ENCODE results near the gene FAM184B.
"Not testable (repeated sequence)": the region's sequence is repeated elsewhere in the genome, so short reads cannot be mapped to it uniquely, and the experiment has no call there.

The FAM184B gene

GRCh38 chr4:17690135-17690534 lies 91.3 kb downstream of the FAM184B start:
- in situ Hi-C loops (cut with HindIII; ENCODE audit: low sequenced_read_pairs), result no loop called here

- in situ Hi-C loops (cut with HindIII; ENCODE audit: low sequenced_read_pairs), result no loop called here
These were observed 93.4 kb downstream of the FAM184B start for GRCh38 chr4:17688011-17688441.

- in situ Hi-C loops (cut with HindIII; ENCODE audit: low sequenced_read_pairs), result no loop called here
These were observed 94.1 kb downstream of the FAM184B start for GRCh38 chr4:17687237-17687857.

- in situ Hi-C loops (cut with HindIII; ENCODE audit: low sequenced_read_pairs), result not testable (repeated sequence)
These were observed 96.8 kb downstream of the FAM184B start for GRCh38 chr4:17684648-17685047.

- in situ Hi-C loops (cut with HindIII; ENCODE audit: low sequenced_read_pairs), result no loop called here
These were observed 99.2 kb downstream of the FAM184B start for GRCh38 chr4:17682222-17682566.

GRCh38 chr4:17681281-17682221 lies 99.9 kb downstream of the FAM184B start:
- in situ Hi-C loops (cut with HindIII; ENCODE audit: low sequenced_read_pairs), result no loop called here

- in situ Hi-C loops (cut with HindIII; ENCODE audit: low sequenced_read_pairs), result no loop called here
These were observed 100.7 kb downstream of the FAM184B start for GRCh38 chr4:17680559-17681280.

GRCh38 chr4:17670423-17670822 lies 111.0 kb downstream of the FAM184B start:
- in situ Hi-C loops (cut with HindIII; ENCODE audit: low sequenced_read_pairs), result no loop called here

- in situ Hi-C loops (cut with HindIII; ENCODE audit: low sequenced_read_pairs), result no loop called here
These were observed 113.7 kb downstream of the FAM184B start for GRCh38 chr4:17667653-17668201.

- in situ Hi-C loops (cut with HindIII; ENCODE audit: low sequenced_read_pairs), result no loop called here
These were observed 114.2 kb downstream of the FAM184B start for GRCh38 chr4:17667253-17667652.

- in situ Hi-C loops (cut with HindIII; ENCODE audit: low sequenced_read_pairs), result no loop called here
These were observed 115.6 kb downstream of the FAM184B start for GRCh38 chr4:17665852-17666251.

- in situ Hi-C loops (cut with HindIII; ENCODE audit: low sequenced_read_pairs), result no loop called here
These were observed 116.1 kb downstream of the FAM184B start for GRCh38 chr4:17665346-17665745.

GRCh38 chr4:17664755-17665154 lies 116.7 kb downstream of the FAM184B start:
- in situ Hi-C loops (cut with HindIII; ENCODE audit: low sequenced_read_pairs), result no loop called here

- in situ Hi-C loops (cut with HindIII; ENCODE audit: low sequenced_read_pairs), result no loop called here
These were observed 118.7 kb downstream of the FAM184B start for GRCh38 chr4:17662694-17663093.

- in situ Hi-C loops (cut with HindIII; ENCODE audit: low sequenced_read_pairs), result not testable (repeated sequence)
These were observed 122.2 kb downstream of the FAM184B start for GRCh38 chr4:17659196-17659595.

- in situ Hi-C loops (cut with HindIII; ENCODE audit: low sequenced_read_pairs), result no loop called here
These were observed 123.6 kb downstream of the FAM184B start for GRCh38 chr4:17657849-17658248.

GRCh38 chr4:17657090-17657489 lies 124.3 kb downstream of the FAM184B start:
- in situ Hi-C loops (cut with HindIII; ENCODE audit: low sequenced_read_pairs), result no loop called here

- in situ Hi-C loops (cut with HindIII; ENCODE audit: low sequenced_read_pairs), result no loop called here
These were observed 126.7 kb downstream of the FAM184B start for GRCh38 chr4:17654701-17655100.

GRCh38 chr4:17650406-17650805 lies 131.0 kb downstream of the FAM184B start:
- in situ Hi-C loops (cut with HindIII; ENCODE audit: low sequenced_read_pairs), result no loop called here

GRCh38 chr4:17647927-17648326 lies 133.5 kb downstream of the FAM184B start:
- in situ Hi-C loops (cut with HindIII; ENCODE audit: low sequenced_read_pairs), result no loop called here

GRCh38 chr4:17647176-17647806 lies 134.1 kb downstream of the FAM184B start:
- in situ Hi-C loops (cut with HindIII; ENCODE audit: low sequenced_read_pairs), result no loop called here
